GM19467 (cell line): ENCODE results near the gene SOAT2.

ENCODE experiments used
- ATAC-seq: cut with Tn5 transposase; IDR thresholded peaks from one replicate; pipeline ENCODE4 v1.9.1; 2021; ENCODE audit warnings: mild to moderate bottlenecking, moderate library complexity; ENCODE audit not compliant: unreplicated experiment

SOAT2 gene

GRCh38 chr12:53064613-53065436 is 38.5 kb upstream of the SOAT2 start:
- no peak for ATAC-seq

DNA sequence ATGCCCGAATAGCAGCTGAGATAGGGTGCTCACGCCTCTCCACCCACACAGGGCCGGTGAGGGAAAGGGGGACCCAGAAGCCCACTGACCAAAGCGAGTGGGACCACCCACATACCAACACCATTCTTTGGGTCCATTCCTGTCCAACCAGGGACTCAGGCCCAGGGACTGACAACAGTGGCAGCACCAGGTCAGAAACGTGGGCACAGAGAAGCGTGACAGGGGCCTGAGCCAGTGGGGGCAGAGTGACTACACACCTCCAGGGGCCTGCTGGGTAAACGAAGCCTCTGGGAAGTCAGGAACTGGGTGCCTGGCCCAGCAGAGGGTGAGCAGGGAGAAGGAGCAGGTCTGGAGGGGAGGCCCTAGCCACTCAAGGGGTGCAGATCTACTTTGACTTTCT is 37.8 kb upstream of the SOAT2 start:
- ATAC-seq = no peak

GRCh38 chr12:53065975-53066931 is 37.0 kb upstream of the SOAT2 start:
- ATAC-seq = no peak

- ATAC-seq = no peak
Measured at GRCh38 chr12:53067074-53067992, 36.0 kb upstream of the SOAT2 start.

DNA sequence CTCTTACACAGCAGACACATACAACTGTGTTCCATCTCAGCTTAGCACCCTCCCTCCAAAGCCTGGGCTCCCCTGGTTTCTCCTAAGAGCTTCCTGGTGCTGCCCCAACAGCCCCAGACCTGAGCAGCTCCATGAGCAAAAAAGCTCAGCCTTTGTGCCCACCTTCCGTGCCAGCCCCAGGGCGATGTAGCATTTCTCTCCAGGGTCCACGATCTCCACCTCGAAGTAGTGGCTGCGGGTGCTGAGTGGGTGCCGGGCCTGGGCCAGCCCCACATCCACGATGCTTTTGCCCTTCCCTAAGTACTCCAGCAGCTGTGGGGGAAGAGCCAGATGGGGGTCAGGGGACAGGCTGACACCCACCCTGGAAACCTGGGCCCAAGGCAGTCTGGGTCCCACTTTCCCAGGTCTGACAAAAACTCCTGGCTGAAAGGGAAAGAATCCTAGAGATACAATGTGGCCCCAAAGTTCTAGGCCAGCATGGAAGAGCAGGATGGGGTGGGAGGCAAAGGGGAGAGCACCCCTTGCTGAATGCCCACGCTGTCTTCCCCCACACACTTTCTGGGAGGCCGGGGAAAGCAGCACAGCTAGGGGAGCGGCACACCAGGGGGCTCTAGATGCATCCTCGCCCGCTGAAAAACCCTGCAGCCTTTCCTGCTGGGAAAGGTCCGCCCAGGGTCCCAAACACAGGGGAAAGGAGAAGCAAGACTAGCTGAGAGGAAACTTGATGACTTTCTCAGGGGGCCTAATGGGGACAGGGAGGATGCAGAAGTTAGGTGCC is 35.1 kb upstream of the SOAT2 start:
- ATAC-seq = no peak

GRCh38 chr12:53068811-53069585 is 34.3 kb upstream of the SOAT2 start:
- no peak for ATAC-seq

DNA sequence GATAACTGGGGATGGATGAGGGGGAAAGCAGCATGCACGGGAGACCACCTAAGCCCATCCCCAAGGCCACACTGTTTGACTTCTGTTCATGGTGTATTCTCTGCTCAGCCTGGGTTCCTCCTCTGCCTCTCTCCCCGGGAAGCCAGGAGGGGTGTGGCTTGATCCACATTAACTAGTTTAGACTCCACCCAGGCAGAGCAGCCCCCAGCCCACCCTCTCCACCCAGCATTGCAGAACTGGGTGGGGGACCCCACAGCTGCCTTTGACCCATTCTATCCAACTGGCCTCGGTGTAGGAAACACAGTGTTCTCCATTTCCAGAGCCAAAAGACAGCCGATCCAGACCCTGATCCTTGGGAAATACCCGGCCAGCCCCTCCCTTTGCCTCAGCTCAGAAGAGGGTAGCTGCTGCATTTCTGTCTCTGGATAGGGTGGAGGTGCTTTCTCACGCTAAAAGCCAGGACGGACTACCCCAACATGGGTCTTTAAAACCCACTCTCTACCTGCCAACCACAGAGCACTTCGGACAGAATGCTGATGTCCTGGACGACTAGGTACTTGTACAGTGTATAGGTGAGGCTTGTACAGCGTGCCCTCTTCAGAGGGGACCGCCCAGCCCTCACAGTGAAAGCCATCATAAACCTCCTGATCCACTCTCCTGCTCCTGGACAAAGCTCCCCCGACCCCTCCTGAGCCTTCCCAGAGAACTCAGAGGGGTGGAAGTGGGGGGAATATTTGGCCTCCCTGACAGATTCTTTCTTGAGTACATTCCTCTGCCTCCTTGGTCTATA is 33.5 kb upstream of the SOAT2 start:
- ATAC-seq = no peak

GRCh38 chr12:53070877-53071492 is 32.3 kb upstream of the SOAT2 start:
- no peak for ATAC-seq

DNA sequence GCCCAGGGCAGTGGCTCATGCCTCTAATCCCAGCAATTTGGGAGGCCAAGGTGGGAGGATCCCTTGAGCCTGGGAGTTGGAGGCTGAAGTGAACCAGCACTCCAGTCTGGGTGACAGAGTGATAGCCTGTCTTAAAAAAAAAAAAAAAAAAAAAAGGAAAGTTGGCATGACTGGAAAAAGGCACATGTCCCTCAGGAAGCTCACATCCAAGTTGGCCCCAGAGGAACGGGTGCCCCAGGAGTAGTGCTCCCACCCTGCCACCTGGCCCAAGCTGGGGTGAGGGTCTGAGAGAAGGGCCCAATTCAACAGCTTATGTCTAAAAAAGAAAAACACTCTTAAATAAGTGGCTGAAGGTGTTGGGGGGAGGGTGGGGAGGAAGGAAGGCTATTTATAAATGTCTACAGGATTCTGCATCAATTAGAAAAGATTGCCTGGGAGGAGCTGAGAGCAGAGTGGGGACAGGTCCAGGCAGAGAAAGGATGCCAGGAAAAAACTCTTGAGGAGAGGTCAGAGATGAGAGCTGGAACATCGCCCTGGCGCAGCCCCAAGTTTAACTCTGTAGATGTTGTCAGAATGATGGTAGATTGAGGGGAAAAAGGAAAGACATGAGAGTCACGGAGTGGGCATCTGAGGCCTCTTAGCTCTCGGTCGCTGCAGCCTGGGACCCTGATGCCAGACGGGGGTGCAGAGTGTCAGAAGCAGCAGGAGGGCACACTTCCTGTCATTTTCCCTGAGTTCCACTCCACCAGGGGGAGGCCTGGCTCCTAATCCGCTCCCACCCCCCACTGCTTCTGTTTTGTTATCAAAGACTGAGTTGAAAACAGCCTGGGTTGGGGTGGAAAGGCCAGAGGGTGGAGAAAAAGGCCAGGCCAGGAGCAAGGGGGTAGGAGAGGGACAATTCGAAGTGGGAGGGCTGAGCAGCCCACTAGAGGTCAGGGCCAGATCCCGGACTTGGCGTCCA is 31.4 kb upstream of the SOAT2 start:
- ATAC-seq = no peak

GRCh38 chr12:53073881-53074280 is 29.4 kb upstream of the SOAT2 start:
- no peak for ATAC-seq

DNA sequence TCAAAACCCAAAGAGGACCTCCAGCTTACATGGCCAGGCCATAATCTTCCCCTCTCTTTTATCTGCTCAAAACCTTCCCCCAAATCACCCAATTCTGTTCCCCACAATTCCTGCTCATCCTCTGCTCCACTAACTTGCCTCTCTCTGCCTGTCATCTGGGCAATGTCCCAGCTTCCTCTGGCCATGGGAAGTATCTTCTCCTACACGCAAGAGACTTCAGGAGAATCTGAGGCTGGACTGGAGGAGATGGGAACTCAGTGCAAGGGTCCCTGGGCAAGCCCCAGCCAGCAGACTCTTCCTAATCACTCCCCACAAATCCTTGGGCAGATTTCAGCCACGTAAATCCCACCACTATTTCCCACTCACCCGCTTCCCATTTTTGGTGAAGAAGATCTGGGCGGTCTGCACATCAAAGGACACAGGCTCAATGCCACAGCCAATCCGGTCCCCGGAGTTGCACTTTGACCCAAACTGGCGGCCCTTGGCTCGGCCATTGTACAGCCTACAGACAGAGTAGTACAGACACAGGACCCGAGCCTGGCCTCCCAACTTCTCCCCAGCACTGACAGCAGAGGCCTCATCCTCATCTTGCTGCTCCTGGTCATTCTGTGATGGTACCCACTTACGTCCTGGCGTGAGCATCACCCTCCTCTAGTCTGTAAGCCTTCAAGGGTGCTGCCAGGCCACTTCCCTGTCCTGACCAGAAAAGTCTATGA is 28.8 kb upstream of the SOAT2 start:
- ATAC-seq = no peak

- ATAC-seq = no peak
Measured at GRCh38 chr12:53074999-53075370, 28.3 kb upstream of the SOAT2 start.

DNA sequence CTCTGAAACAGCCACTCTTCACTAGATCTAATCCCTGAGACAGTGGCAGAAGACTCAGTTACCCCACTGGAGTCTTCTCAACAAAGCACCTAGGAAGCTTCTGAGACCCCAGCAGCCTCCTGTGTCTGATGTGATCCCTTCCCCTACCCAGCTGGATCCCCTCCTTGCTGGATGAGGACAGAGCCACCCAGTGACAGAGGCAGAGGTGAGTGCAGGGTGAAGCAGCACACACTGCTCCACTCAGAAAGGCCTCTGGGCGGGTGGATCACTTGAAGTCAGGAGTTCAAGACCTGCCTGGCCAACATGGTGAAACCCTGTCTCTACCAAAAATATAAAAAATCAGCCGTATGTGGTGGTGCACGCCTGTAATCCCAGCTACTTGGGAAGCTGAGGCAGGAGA is 26.8 kb upstream of the SOAT2 start:
- ATAC-seq = no peak

GRCh38 chr12:53077030-53077429 is 26.3 kb upstream of the SOAT2 start:
- no peak for ATAC-seq

DNA sequence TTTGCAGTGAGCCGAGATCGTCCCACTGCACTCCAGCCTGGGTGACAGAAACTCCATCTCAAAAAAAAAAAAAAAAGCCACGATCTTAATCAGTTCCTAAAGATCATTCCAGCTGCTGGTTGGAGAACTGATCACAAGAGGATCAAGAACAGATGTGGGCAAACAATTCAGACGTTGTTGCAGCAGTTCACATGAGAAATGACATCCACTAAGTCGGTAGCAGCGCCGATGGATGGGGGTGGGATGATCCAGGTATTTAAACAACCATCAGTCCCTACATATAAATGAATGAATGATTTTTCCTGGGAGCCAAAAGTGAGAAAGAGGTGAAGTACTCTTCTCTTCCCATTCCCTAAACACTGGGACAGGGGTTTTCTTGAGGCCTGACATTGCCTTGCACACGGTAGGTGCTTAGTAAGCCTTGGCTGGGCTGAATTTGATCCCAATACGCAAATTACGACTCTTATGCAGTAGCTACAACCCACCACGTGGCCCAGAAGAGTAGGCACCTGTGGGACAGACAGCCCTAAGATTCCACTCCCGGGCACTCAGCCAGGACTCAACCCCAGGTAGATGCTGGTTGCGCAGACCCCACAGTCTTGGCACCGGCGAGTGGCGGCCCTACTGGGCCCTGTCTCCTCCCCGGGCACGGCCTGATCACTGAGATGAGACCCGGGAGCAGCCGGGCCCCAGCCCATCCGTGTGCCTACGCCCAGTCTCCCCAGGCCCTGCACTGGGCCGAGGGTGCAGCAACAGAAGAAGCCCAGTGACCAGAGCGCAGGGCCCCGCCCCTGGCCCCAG is 24.7 kb upstream of the SOAT2 start:
- ATAC-seq = no peak
